ENCODE measurements around the gene SHROOM4. TPM values are rescaled to one million over a fixed set of nuclear protein-coding genes. Genes with fewer than 3 reads are reported as not detected.

Gene SHROOM4
- total RNA-seq, 1 experiment from 2014 or later: 2.1 TPM

DNA sequence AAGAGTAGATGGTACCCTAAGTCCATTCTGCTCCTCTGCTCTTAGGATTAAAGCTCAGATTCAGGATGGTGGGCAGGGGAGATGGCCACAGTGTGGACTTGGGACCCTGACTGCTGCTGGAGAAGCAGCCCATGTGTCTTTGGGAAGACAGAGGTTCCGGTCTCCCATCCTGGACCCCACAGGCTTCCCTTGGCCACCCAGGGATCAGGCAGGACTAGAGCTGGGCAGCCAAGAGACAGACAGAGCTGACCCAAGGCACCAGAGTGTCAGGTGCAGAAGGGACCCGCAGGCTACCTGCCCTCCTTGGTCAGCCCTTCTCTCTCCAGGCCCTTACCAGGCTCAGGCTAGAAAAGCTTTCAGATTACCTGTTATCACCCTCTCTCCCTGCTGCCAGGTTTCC, 25.7 kb upstream of the SHROOM4 start:
- no peak overlapping the region for H4K8ac ChIP-seq (replicated peaks; ENCODE audit: insufficient read length, low read depth, low read length)
- no peak overlapping the region for H2AK5ac ChIP-seq (ENCODE audit: insufficient read length, low read length)

More for the DNA sequence above, 25.7 kb upstream of the SHROOM4 start:
- peaks cover 2% of the 10 kb centered on the region for H3K27me3 Mint-ChIP-seq (ENCODE audit: low read depth)
- no peak overlapping the region for H3K4me3 Mint-ChIP-seq
- H2AFZ ChIP-seq (ENCODE audit: low read length): no peak overlapping the region
- no peak overlapping the region; the same call in 1 of the 2 replicates for H3K14ac ChIP-seq (ENCODE audit: insufficient read depth, low read length)
- H3K27ac Mint-ChIP-seq: no peak overlapping the region
- H3K56ac ChIP-seq (ENCODE audit: insufficient read length, low read depth, low read length): no peak overlapping the region
- no peak overlapping the region for H3K4me2 ChIP-seq (ENCODE audit: insufficient read depth, insufficient read length, low read length)
- WGBS (ENCODE audit: extremely low coverage, insufficient read length, low lambda C conversion rate): no CpG with 5 or more reads among the region's 2 CpGs
- H2BK15ac ChIP-seq (ENCODE audit: low read depth, low read length): no peak overlapping the region
- H2BK5ac ChIP-seq (ENCODE audit: insufficient read length, low read length): no peak overlapping the region
- no peaks in the 10 kb centered on the region for H3K23me2 ChIP-seq (ENCODE audit: insufficient read length, low read depth, low read length, poor library complexity, severe bottlenecking)
- peaks cover 0 to 4% (median 3%) of the 10 kb centered on the region in 3 experiments; a peak in 4 of 7 replicates for H3K36me3 Mint-ChIP-seq (ENCODE audit: insufficient read depth in 1 of 3, low read depth in 3 of 3)
- no peak overlapping the region for H3K18ac ChIP-seq (ENCODE audit: insufficient read length, low read depth, low read length)
- H3K27me3 ChIP-seq (ENCODE audit: insufficient read depth, low read length): no peaks in the 10 kb centered on the region
- TF ChIP-seq, protein P1, sequence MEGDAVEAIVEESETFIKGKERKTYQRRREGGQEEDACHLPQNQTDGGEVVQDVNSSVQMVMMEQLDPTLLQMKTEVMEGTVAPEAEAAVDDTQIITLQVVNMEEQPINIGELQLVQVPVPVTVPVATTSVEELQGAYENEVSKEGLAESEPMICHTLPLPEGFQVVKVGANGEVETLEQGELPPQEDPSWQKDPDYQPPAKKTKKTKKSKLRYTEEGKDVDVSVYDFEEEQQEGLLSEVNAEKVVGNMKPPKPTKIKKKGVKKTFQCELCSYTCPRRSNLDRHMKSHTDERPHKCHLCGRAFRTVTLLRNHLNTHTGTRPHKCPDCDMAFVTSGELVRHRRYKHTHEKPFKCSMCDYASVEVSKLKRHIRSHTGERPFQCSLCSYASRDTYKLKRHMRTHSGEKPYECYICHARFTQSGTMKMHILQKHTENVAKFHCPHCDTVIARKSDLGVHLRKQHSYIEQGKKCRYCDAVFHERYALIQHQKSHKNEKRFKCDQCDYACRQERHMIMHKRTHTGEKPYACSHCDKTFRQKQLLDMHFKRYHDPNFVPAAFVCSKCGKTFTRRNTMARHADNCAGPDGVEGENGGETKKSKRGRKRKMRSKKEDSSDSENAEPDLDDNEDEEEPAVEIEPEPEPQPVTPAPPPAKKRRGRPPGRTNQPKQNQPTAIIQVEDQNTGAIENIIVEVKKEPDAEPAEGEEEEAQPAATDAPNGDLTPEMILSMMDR (conservative IDR thresholded peaks at IDR 0.05): no peak
- H2BK12ac ChIP-seq (ENCODE audit: insufficient read length, low read depth, low read length): no peak overlapping the region
- no peaks in the 10 kb centered on the region for H3K79me1 ChIP-seq (ENCODE audit: insufficient read depth, low read depth, low read length, poor library complexity, severe bottlenecking)
- no peak overlapping the region for H4K91ac ChIP-seq (ENCODE audit: insufficient read length, low read depth, low read length)
- H2BK20ac ChIP-seq (ENCODE audit: low read depth, low read length, poor library complexity, severe bottlenecking): no peak overlapping the region
- no peak overlapping the region for H3K27ac ChIP-seq (ENCODE audit: insufficient read length, low read depth, low read length)
- H3K4ac ChIP-seq (ENCODE audit: low read depth, low read length): no peak overlapping the region
- no peak for DNase-seq
- no peak overlapping the region for H2BK120ac ChIP-seq (ENCODE audit: low read depth, low read length, poor library complexity, severe bottlenecking)
- no peak overlapping the region for H3T11ph ChIP-seq (ENCODE audit: low read length)
- peaks cover 65 to 68% of the 10 kb centered on the region in 2 experiments for H3K9me3 Mint-ChIP-seq
- H3K79me2 ChIP-seq (ENCODE audit: insufficient read depth, low read length): no peaks in the 10 kb centered on the region
- H3K9ac ChIP-seq (ENCODE audit: extremely low read depth, insufficient read length, low read length): no peak overlapping the region
- no peaks in the 10 kb centered on the region for H4K20me1 ChIP-seq (ENCODE audit: control insufficient read depth, insufficient read depth, insufficient read length)
- no peaks in the 10 kb centered on the region for H3K4me1 Mint-ChIP-seq
- H3K9me3 ChIP-seq (ENCODE audit: control insufficient read depth, low read depth, low read length): no peaks in the 10 kb centered on the region
- no peak overlapping the region for H4K5ac ChIP-seq (ENCODE audit: insufficient read length, low read depth, low read length)
- no peaks in the 10 kb centered on the region for H3K4me1 ChIP-seq (ENCODE audit: insufficient read depth, low read length)
- no peak overlapping the region for H3K23ac ChIP-seq (ENCODE audit: insufficient read length, low read depth, low read length)
